Osteoblast (primary cell): ENCODE measurements around the gene MEGF11. TPM values are rescaled to one million over a fixed set of nuclear protein-coding genes. Genes with fewer than 3 reads are reported as not detected.

Source experiments
- DNase-seq: peaks from one replicate; pipeline ENCODE4 v3.0.0; 2011; ENCODE audit warnings: low spot score, mixed read lengths; ENCODE audit not compliant: insufficient read length; ENCODE audit errors: missing footprints
- H2AFZ ChIP-seq: 2 replicates; pipeline ENCODE4 v1.6.0; 2011; ENCODE audit warnings: mild to moderate bottlenecking, low read length
- H3K27ac ChIP-seq: 2 replicates; pipeline ENCODE4 v1.5.1; 2011; ENCODE audit warnings: mild to moderate bottlenecking, low read depth, low read length, moderate library complexity
- H3K27me3 ChIP-seq: 2 replicates; pipeline ENCODE4 v1.6.0; 2012; ENCODE audit warnings: mild to moderate bottlenecking, control low read depth, inconsistent platforms, low read length, moderate library complexity; ENCODE audit not compliant: insufficient read depth
- H3K36me3 ChIP-seq: 2 replicates; pipeline ENCODE4 v1.5.1; 2011; ENCODE audit warnings: mild to moderate bottlenecking, low read length, control low read depth, moderate library complexity; ENCODE audit not compliant: insufficient read depth
- H3K4me1 ChIP-seq: 2 replicates; pipeline ENCODE4 v1.5.1; 2011; ENCODE audit warnings: mild to moderate bottlenecking, low read length, control low read depth, moderate library complexity; ENCODE audit not compliant: insufficient read depth
- H3K4me2 ChIP-seq: 2 replicates; pipeline ENCODE4 v1.6.0; 2011; ENCODE audit warnings: mild to moderate bottlenecking, low read length; ENCODE audit not compliant: insufficient read depth
- H3K4me3 ChIP-seq: fragments of 200-600 bp; sonication (generic); 3 replicates; pipeline ENCODE4 v1.5.1; 2012; ENCODE audit warnings: mild to moderate bottlenecking, low read length, inconsistent platforms; ENCODE audit not compliant: insufficient read depth
- H3K79me2 ChIP-seq: 2 replicates; pipeline ENCODE4 v1.6.0; 2012; ENCODE audit warnings: mild to moderate bottlenecking, low read length, control low read depth, inconsistent platforms; ENCODE audit not compliant: insufficient read depth
- H3K9me3 ChIP-seq: 2 replicates; pipeline ENCODE4 v1.5.1; 2011; ENCODE audit warnings: low read depth, low read length, control low read depth
- H4K20me1 ChIP-seq: 2 replicates; pipeline ENCODE4 v1.6.0; 2012; ENCODE audit warnings: mild to moderate bottlenecking, low read length, control low read depth; ENCODE audit not compliant: insufficient read depth
- total RNA-seq: library from RNA; depleted of rRNA; stranded (reverse); fragments of >200 nt; gene quantifications from 2 replicates; pipeline ENCODE4 v1.2.3, GENCODE V29; 2012
- TF ChIP-seq, protein P1 (sequence below): IDR thresholded peaks from 2 replicates; pipeline ENCODE4 v1.5.1; 2011; ENCODE audit warnings: mild to moderate bottlenecking, low read depth, low read length, moderate library complexity; ENCODE audit errors: extremely low read depth

Gene MEGF11
- total RNA-seq, 1 donor, result not detected

DNA sequence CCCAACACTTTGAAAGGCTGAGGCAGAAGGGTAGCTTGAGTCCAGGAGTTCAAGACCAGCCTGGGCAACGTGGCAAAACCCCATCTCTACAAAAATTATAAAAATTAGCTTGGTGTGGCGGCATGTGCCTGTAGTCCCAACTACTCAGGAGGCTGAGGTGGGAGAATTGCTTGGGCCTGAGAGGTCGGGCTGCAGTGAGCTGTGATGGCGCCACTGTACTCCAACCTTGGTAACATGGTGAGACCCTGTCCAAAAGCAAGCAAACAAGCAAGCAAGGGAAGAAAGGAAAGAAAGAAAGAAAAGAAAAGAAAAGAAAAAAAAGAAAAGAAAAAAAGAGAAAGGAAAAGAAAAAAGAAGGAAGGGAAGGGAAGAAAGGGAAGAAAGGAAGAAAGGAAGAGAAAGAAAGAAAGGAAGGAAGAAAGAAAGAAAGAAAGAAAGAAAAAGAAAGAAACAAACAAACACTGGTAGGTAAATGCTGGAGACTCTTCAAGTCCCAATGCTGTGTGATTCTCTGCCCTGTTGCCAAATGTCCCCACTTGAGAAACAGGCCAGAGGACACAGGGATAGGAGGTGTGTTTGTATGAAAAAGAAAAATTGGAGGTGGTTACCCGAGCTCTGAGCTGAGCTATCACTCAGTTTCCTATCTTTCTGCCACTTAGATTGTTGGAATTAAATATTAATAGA is 263.1 kb downstream of the MEGF11 start:
- Histone ChIP-seq H4K20me1 (no peaks in the 10 kb centered on the region), H3K27ac (no peak overlapping the region), H3K27me3 (peaks cover 38% of the 10 kb centered on the region), H2AFZ (no peak overlapping the region), H3K9me3 (no peaks in the 10 kb centered on the region), H3K36me3 (no peaks in the 10 kb centered on the region), H3K4me2 (no peak overlapping the region), H3K4me1 (no peaks in the 10 kb centered on the region), H3K79me2 (no peaks in the 10 kb centered on the region), H3K4me3 (no peak overlapping the region)
- DNase-seq, result no peak
- TF ChIP-seq, protein P1, sequence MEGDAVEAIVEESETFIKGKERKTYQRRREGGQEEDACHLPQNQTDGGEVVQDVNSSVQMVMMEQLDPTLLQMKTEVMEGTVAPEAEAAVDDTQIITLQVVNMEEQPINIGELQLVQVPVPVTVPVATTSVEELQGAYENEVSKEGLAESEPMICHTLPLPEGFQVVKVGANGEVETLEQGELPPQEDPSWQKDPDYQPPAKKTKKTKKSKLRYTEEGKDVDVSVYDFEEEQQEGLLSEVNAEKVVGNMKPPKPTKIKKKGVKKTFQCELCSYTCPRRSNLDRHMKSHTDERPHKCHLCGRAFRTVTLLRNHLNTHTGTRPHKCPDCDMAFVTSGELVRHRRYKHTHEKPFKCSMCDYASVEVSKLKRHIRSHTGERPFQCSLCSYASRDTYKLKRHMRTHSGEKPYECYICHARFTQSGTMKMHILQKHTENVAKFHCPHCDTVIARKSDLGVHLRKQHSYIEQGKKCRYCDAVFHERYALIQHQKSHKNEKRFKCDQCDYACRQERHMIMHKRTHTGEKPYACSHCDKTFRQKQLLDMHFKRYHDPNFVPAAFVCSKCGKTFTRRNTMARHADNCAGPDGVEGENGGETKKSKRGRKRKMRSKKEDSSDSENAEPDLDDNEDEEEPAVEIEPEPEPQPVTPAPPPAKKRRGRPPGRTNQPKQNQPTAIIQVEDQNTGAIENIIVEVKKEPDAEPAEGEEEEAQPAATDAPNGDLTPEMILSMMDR, result no peak

DNA sequence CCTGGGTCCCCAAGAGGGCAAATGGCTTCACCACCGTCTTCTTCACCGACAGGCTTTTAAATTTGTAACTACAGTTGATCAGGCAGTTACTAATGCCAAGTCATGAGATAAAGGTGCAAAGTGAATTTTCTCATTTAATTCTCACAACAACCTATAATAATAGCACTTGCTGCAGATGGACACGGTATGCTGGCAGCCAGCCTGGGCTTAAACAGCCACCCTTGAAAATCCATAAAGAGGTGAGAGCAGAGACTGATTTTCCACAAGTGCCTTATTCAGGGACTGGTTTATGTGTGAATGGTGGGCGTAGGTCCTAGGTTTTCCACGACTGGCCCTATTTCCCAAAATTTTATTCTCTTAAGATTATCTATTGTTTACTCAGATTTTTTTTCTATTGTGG is 266.4 kb downstream of the MEGF11 start:
- DNase-seq, result no peak
- no peak overlapping the region for H2AFZ ChIP-seq
- peaks cover 41% of the 10 kb centered on the region for H3K27me3 ChIP-seq
- H3K4me1 ChIP-seq, result no peaks in the 10 kb centered on the region
- no peaks in the 10 kb centered on the region for H3K79me2 ChIP-seq
- H4K20me1 ChIP-seq, result no peaks in the 10 kb centered on the region
- no peaks in the 10 kb centered on the region for H3K9me3 ChIP-seq
- no peak overlapping the region for H3K4me2 ChIP-seq
- H3K27ac ChIP-seq, result no peak overlapping the region
- TF ChIP-seq, protein P1, result no peak
- H3K36me3 ChIP-seq, result no peaks in the 10 kb centered on the region
- no peak overlapping the region for H3K4me3 ChIP-seq

DNA sequence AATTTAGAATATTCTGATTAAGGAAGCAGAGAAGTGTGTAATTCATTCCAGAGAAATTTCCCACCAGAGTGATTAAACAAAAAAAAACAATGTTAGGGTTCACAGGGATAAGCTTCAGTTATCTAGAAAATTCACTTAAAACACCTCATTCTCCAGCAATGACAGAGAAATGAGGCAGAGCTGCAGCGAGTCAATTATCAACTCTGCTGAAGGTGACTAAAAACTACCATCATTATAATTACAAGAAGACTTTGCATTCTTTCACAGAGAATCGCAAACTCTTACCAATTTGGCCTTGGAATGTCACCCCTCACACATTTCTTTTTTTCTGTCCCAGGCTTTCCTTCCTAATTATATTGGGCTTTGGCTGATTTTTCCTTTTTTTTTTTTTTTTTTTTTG is 267.1 kb downstream of the MEGF11 start:
- TF ChIP-seq, protein P1, result no peak
- Histone ChIP-seq H3K4me3 (no peak overlapping the region), H3K9me3 (no peaks in the 10 kb centered on the region), H3K4me1 (no peaks in the 10 kb centered on the region), H2AFZ (no peak overlapping the region), H3K27me3 (peaks cover 43% of the 10 kb centered on the region), H4K20me1 (no peaks in the 10 kb centered on the region), H3K27ac (no peak overlapping the region), H3K4me2 (no peak overlapping the region), H3K79me2 (no peaks in the 10 kb centered on the region), H3K36me3 (no peaks in the 10 kb centered on the region)
- no peak for DNase-seq

DNA sequence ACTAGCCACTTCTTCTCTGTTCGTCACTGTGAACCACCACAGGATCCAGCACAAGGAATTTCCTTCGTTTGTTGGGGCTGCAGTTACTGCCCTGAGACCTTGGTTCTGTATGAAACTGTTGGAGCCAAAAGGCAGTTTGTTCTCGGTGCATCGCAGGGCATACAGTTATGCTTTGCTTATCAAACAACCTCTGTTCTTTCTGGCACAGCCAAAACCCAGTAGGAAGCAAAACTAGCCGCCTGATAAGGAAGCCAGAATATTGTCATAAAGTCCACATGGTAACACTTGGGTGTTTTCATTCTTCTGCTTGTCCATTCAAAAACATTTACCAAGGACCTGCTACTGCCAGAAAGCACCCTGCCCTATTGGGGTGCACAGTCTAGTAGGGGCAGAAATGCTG is 268.2 kb downstream of the MEGF11 start:
- Histone ChIP-seq H3K4me2 (no peak overlapping the region), H3K4me1 (no peaks in the 10 kb centered on the region), H3K79me2 (no peaks in the 10 kb centered on the region), H3K4me3 (no peak overlapping the region), H3K36me3 (no peaks in the 10 kb centered on the region), H4K20me1 (peaks cover 5% of the 10 kb centered on the region), H2AFZ (no peak overlapping the region), H3K9me3 (no peaks in the 10 kb centered on the region), H3K27me3 (peaks cover 40% of the 10 kb centered on the region), H3K27ac (no peak overlapping the region)
- TF ChIP-seq, protein P1, result no peak
- no peak for DNase-seq
